NB4 (cell line): ENCODE data around the gene APOB.

ENCODE experiments used
- CTCF ChIP-seq: IDR thresholded peaks from one replicate; pipeline ENCODE4 v1.5.1; 2012; ENCODE audit warnings: low read depth, low read length
- POLR2A ChIP-seq: IDR thresholded peaks from 2 replicates; pipeline ENCODE4 v1.6.1; 2011; ENCODE audit warnings: mild to moderate bottlenecking; ENCODE audit not compliant: insufficient read length; ENCODE audit errors: extremely low read depth

GRCh38 chr2:21059885-21060610 is 16.2 kb upstream of the APOB start:
- TF ChIP-seq CTCF (no peak), POLR2A (no peak)
